IPS-15b (cell line): Measurements from ENCODE around the gene RALGPS1.

Source experiments
- H3K27me3 ChIP-seq: one replicate; pipeline ENCODE4 v1.6.1; 2013; ENCODE audit warnings: low read length; ENCODE audit not compliant: control insufficient read depth, insufficient read depth
- H3K36me3 ChIP-seq: one replicate; pipeline ENCODE4 v1.6.1; 2013; ENCODE audit warnings: low read length; ENCODE audit not compliant: control insufficient read depth, insufficient read depth
- H3K4me1 ChIP-seq: one replicate; pipeline ENCODE4 v1.6.1; 2013; ENCODE audit warnings: mild to moderate bottlenecking, low read length; ENCODE audit not compliant: control insufficient read depth, insufficient read depth
- H3K4me3 ChIP-seq: one replicate; pipeline ENCODE4 v1.5.1; 2013; ENCODE audit warnings: low read depth, low read length
- H3K9ac ChIP-seq: one replicate; pipeline ENCODE4 v1.6.1; 2013; ENCODE audit warnings: low read depth, mild to moderate bottlenecking, low read length
- H3K9me3 ChIP-seq: one replicate; pipeline ENCODE4 v1.6.1; 2013; ENCODE audit warnings: mild to moderate bottlenecking, low read length; ENCODE audit not compliant: control insufficient read depth, insufficient read depth

The RALGPS1 gene

GRCh38 chr9:127184641-127185040, 270.1 kb downstream of the RALGPS1 start:
- Histone ChIP-seq H3K4me3 (no peak overlapping the region), H3K27me3 (no peaks in the 10 kb centered on the region), H3K36me3 (no peaks in the 10 kb centered on the region), H3K4me1 (no peaks in the 10 kb centered on the region), H3K9ac (no peak overlapping the region), H3K9me3 (no peaks in the 10 kb centered on the region)

GRCh38 chr9:127185181-127185580, 270.6 kb downstream of the RALGPS1 start:
- Histone ChIP-seq H3K4me1 (no peaks in the 10 kb centered on the region), H3K27me3 (no peaks in the 10 kb centered on the region), H3K9me3 (no peaks in the 10 kb centered on the region), H3K9ac (no peak overlapping the region), H3K4me3 (no peak overlapping the region), H3K36me3 (no peaks in the 10 kb centered on the region)

- no peaks in the 10 kb centered on the region for H3K36me3 ChIP-seq
- no peaks in the 10 kb centered on the region for H3K27me3 ChIP-seq
- H3K4me1 ChIP-seq, result no peaks in the 10 kb centered on the region
- H3K9me3 ChIP-seq, result no peaks in the 10 kb centered on the region
- no peak overlapping the region for H3K4me3 ChIP-seq
- no peak overlapping the region for H3K9ac ChIP-seq
These were observed 271.6 kb downstream of the RALGPS1 start for GRCh38 chr9:127185931-127186781.

- Histone ChIP-seq H3K36me3 (no peaks in the 10 kb centered on the region), H3K27me3 (no peaks in the 10 kb centered on the region), H3K9ac (no peak overlapping the region), H3K4me3 (no peak overlapping the region), H3K4me1 (no peaks in the 10 kb centered on the region), H3K9me3 (no peaks in the 10 kb centered on the region)
These were observed 272.2 kb downstream of the RALGPS1 start for GRCh38 chr9:127186806-127187205.

- Histone ChIP-seq H3K9me3 (no peaks in the 10 kb centered on the region), H3K4me3 (no peak overlapping the region), H3K36me3 (no peaks in the 10 kb centered on the region), H3K9ac (no peak overlapping the region), H3K27me3 (no peaks in the 10 kb centered on the region), H3K4me1 (no peaks in the 10 kb centered on the region)
These were observed 272.8 kb downstream of the RALGPS1 start for GRCh38 chr9:127187231-127187956.

GRCh38 chr9:127188396-127188795, 273.8 kb downstream of the RALGPS1 start:
- no peak overlapping the region for H3K4me3 ChIP-seq
- no peaks in the 10 kb centered on the region for H3K27me3 ChIP-seq
- no peaks in the 10 kb centered on the region for H3K4me1 ChIP-seq
- no peaks in the 10 kb centered on the region for H3K9me3 ChIP-seq
- H3K36me3 ChIP-seq, result no peaks in the 10 kb centered on the region
- no peak overlapping the region for H3K9ac ChIP-seq

GRCh38 chr9:127189628-127190027, 275.0 kb downstream of the RALGPS1 start:
- Histone ChIP-seq H3K36me3 (no peaks in the 10 kb centered on the region), H3K4me3 (no peak overlapping the region), H3K9ac (no peak overlapping the region), H3K9me3 (no peaks in the 10 kb centered on the region), H3K27me3 (no peaks in the 10 kb centered on the region), H3K4me1 (no peaks in the 10 kb centered on the region)

- Histone ChIP-seq H3K9ac (no peak overlapping the region), H3K9me3 (no peaks in the 10 kb centered on the region), H3K36me3 (no peaks in the 10 kb centered on the region), H3K27me3 (no peaks in the 10 kb centered on the region), H3K4me1 (no peaks in the 10 kb centered on the region), H3K4me3 (no peak overlapping the region)
These were observed 278.2 kb downstream of the RALGPS1 start for GRCh38 chr9:127192744-127193143.

- Histone ChIP-seq H3K9ac (no peak overlapping the region), H3K4me1 (no peaks in the 10 kb centered on the region), H3K9me3 (no peaks in the 10 kb centered on the region), H3K27me3 (no peaks in the 10 kb centered on the region), H3K4me3 (no peak overlapping the region), H3K36me3 (no peaks in the 10 kb centered on the region)
These were observed 278.9 kb downstream of the RALGPS1 start for GRCh38 chr9:127193483-127193882.

GRCh38 chr9:127194881-127195713, 280.5 kb downstream of the RALGPS1 start:
- Histone ChIP-seq H3K36me3 (no peaks in the 10 kb centered on the region), H3K9ac (no peak overlapping the region), H3K27me3 (no peaks in the 10 kb centered on the region)

GRCh38 chr9:127195976-127196825, 281.6 kb downstream of the RALGPS1 start:
- H3K9me3 ChIP-seq, result no peaks in the 10 kb centered on the region

More at GRCh38 chr9:127194881-127195713, 280.5 kb downstream of the RALGPS1 start:
- H3K9me3 ChIP-seq, result no peaks in the 10 kb centered on the region
- H3K4me1 ChIP-seq, result no peaks in the 10 kb centered on the region
- H3K4me3 ChIP-seq, result no peak overlapping the region

More at GRCh38 chr9:127195976-127196825, 281.6 kb downstream of the RALGPS1 start:
- Histone ChIP-seq H3K36me3 (no peaks in the 10 kb centered on the region), H3K4me1 (no peaks in the 10 kb centered on the region), H3K4me3 (no peak overlapping the region), H3K27me3 (no peaks in the 10 kb centered on the region), H3K9ac (no peak overlapping the region)
